GM18907 (cell line): Measurements from ENCODE around the gene SHISA5.

Experiments used
- ATAC-seq: cut with Tn5 transposase; IDR thresholded peaks from one replicate; pipeline ENCODE4 v1.9.1; 2021; ENCODE audit warnings: mild to moderate bottlenecking, moderate library complexity; ENCODE audit not compliant: unreplicated experiment

SHISA5 gene

DNA sequence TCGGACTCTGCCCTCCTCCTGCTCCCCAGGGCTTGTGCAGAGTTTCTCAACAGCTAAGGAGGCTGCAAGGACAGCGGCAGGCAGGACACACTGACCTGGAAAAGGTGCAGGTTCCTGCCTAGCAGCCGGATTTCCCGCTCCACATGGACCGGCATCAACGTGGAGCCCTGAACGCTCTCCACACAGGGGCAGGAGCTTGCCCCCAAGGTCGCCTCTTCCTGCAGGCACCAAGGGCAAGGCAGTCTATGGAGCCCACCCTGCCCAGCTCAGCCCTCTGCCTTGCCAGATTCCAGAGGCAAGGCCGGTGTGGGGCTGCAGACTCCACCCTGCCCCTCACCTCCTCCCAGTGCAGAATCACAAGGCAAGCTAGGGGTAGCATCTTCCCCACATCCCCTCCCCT, 84.8 kb downstream of the SHISA5 start:
- ATAC-seq = no peak

DNA sequence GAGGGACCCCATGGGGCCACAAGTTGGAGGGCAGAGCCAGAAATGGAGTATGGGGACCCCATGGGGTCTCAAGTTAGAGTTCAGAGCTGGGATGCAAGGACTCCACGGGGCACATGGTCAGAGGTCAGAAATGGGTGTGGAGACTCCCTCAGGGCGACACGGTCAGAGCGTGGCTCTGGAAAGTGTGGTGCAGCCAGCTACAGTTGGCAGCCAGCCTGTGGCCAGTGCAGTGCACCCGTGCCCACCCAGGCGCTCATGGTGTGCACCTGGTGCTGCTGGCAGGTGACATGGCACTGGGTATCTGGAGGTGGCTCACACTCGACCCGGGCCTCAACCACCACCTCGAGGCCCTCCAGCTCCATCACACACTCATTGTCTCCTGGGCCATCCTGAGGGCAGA, 85.3 kb downstream of the SHISA5 start:
- ATAC-seq = no peak

DNA sequence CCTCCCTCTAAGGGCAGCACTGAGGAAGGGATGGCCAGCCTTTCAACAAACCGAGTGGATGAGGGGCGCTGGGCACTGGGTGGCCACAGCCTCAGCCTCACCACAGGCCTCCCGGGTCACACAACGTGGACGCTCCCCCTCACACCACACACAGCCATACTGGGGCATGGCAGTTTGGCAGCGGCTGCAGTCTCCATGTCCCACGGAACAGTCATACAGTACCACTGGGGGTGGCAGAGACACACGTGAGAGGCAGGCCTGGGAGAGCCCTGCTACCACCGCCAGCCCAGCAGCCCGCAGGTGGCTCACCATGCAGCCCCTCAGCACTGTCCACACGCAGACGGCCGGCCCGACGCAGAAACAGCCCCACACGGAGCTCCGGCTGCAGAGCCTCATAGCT, 85.8 kb downstream of the SHISA5 start:
- ATAC-seq = no peak
